Caco-2 (cell line): ENCODE measurements around the gene PTPN14. TPM values are rescaled to one million over a fixed set of nuclear protein-coding genes. Genes with fewer than 3 reads are reported as not detected.

Experiments
- BruUV-seq: library from RNA; stranded (reverse); fragments of 400-500 nt; replicated peaks from 2 replicates; lab custom pipeline; 2021; lab: Mats Ljungman, UMichigan
- CTCF ChIA-PET: fragments of 300-600 bp; sonication (Branson Sonifier 250); formaldehyde crosslinking; loops from one replicate; lab custom pipeline; 2022; ENCODE audit warnings: antibody characterized with exemption; lab: Charles Lee
- POLR2A ChIA-PET: fragments of 300-600 bp; sonication (Branson Sonifier 250); formaldehyde crosslinking; loops from one replicate; lab custom pipeline; 2022; ENCODE audit warnings: antibody characterized with exemption; lab: Charles Lee
- DNase-seq, 2 experiments: peaks; one replicate each; pipeline versions ENCODE4 v3.0.0 to v3.0.0-alpha.2; 2020 to 2022
- H3K27me3 ChIP-seq: replicated peaks from 2 replicates; pipeline ENCODE4 v1.6.0; 2011; ENCODE audit warnings: low read length; ENCODE audit not compliant: control insufficient read depth, insufficient read depth
- H3K36me3 ChIP-seq: 2 replicates; pipeline ENCODE4 v1.5.1; 2011; ENCODE audit warnings: low read length; ENCODE audit not compliant: control insufficient read depth, insufficient read depth
- H3K4me1 ChIP-seq: fragments of 250-450 bp; sonication (Bioruptor Pico); 2 replicates; pipeline ENCODE4 v1.5.1; 2020; ENCODE audit warnings: mild to moderate bottlenecking
- H3K4me3 ChIP-seq: 2 replicates; pipeline ENCODE4 v1.5.1; 2011; ENCODE audit warnings: low read depth, mild to moderate bottlenecking, control low read depth, low read length
- H3K9me3 ChIP-seq: fragments of 250-450 bp; sonication (Bioruptor Pico); 2 replicates; pipeline ENCODE4 v1.5.1; 2020; ENCODE audit warnings: mild to moderate bottlenecking, moderate library complexity
- H3K27ac Mint-ChIP-seq: one replicate; pipeline ENCODE4 v1.8.0; 2022; ENCODE audit warnings: mixed read lengths; ENCODE audit not compliant: unreplicated experiment
- H3K27me3 Mint-ChIP-seq: one replicate; pipeline ENCODE4 v1.8.0; 2022; ENCODE audit warnings: mixed read lengths; ENCODE audit not compliant: insufficient read depth, unreplicated experiment
- H3K36me3 Mint-ChIP-seq: one replicate; pipeline ENCODE4 v1.8.0; 2022; ENCODE audit warnings: mild to moderate bottlenecking, mixed read lengths; ENCODE audit not compliant: insufficient read depth, unreplicated experiment
- H3K4me1 Mint-ChIP-seq: one replicate; pipeline ENCODE4 v1.8.0; 2022; ENCODE audit warnings: low read depth, mixed read lengths; ENCODE audit not compliant: unreplicated experiment
- H3K4me3 Mint-ChIP-seq: one replicate; pipeline ENCODE4 v1.8.0; 2022; ENCODE audit warnings: mild to moderate bottlenecking, moderate library complexity, mixed read lengths; ENCODE audit not compliant: unreplicated experiment
- H3K9me3 Mint-ChIP-seq: one replicate; pipeline ENCODE4 v1.8.0; 2022; ENCODE audit warnings: mixed read lengths; ENCODE audit not compliant: unreplicated experiment
- CTCF ChIP-seq, 2 experiments: fragments of 200-600 bp in 1 of 2; IDR thresholded peaks; 1 replicate in 1 of 2; 2 replicates in 1 of 2; pipeline versions ENCODE4 v1.5.1 to v1.8.0; 2011 to 2022; ENCODE audit warnings: antibody characterized with exemption in 1 of 2, control low read depth in 1 of 2, inconsistent platforms in 1 of 2, low read depth in 1 of 2, low read length in 1 of 2, mild to moderate bottlenecking in 1 of 2, moderate library complexity in 1 of 2; ENCODE audit not compliant: insufficient read depth in 1 of 2, severe bottlenecking in 1 of 2, unreplicated experiment in 1 of 2
- intact Hi-C: fragments of 100-400 bp; cut with micrococcal nuclease; formaldehyde crosslinking; loops from one replicate; pipeline ENCODE4 v1.10.0; 2022; ENCODE audit not compliant: unreplicated experiment
- total RNA-seq: library from RNA; stranded (reverse); gene quantifications from 2 replicates; pipeline ENCODE4 v1.2.3, GENCODE V29; 2022

The PTPN14 gene
- total RNA-seq, 1 experiment from 2014 or later = 103 TPM

GRCh38 chr1:214360525-214361164, 190.8 kb downstream of the PTPN14 start:
- Mint-ChIP-seq H3K4me1 (peaks cover 40% of the 10 kb centered on the region), H3K4me3 (no peak overlapping the region), H3K27ac (peak overlapping the region; percentile 45), H3K9me3 (no peaks in the 10 kb centered on the region), H3K27me3 (no peaks in the 10 kb centered on the region), H3K36me3 (peaks cover 98% of the 10 kb centered on the region)
- DNase-seq = no peak
- TF ChIP-seq CTCF (IDR thresholded peaks at IDR 0.05; ENCODE audit: insufficient read depth in 1 of 2, low read depth in 1 of 2, low read length in 1 of 2, severe bottlenecking in 1 of 2, unreplicated experiment in 1 of 2) = no peak
- H3K4me3 ChIP-seq = no peak overlapping the region
- H3K36me3 ChIP-seq = peaks cover 3% of the 10 kb centered on the region
- intact Hi-C loops = no loop called here
- CTCF ChIA-PET = interaction anchor here (2.1 kb wide), 1 partner anchor 11 kb away, joined by 5 read pairs; no protein-coding TSS in a partner anchor
- H3K27me3 ChIP-seq = no peaks in the 10 kb centered on the region
- H3K9me3 ChIP-seq = no peaks in the 10 kb centered on the region
- peaks cover 44% of the 10 kb centered on the region for H3K4me1 ChIP-seq
- no TSS peak for BruUV-seq
- POLR2A ChIA-PET = interaction anchor here (1.2 kb wide), 1 partner anchor 11 kb away, joined by 4 read pairs; no protein-coding TSS in a partner anchor

DNA sequence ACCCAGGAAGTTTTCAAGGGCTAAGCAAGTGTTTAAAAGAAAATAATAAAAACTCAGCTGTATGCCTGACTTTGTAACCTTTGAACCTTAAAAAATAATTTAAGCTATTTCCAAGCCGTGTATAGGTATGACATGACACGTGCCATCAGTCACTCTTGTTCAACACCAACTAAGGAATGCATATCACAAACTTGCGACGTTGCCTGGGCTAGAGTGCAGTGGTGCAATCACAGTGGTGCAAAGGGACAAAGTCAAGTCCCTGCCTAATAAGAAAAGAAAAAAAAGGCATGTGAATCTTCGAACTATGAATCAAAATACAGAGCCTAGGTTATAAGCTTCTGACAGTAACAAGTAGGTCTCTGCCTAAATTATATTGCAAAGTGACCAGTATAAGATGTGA, 191.3 kb downstream of the PTPN14 start:
- Mint-ChIP-seq H3K9me3 (no peaks in the 10 kb centered on the region), H3K27me3 (no peaks in the 10 kb centered on the region), H3K4me3 (no peak overlapping the region), H3K36me3 (peaks cover 98% of the 10 kb centered on the region), H3K4me1 (peaks cover 40% of the 10 kb centered on the region), H3K27ac (no peak overlapping the region)
- DNase-seq = no peak
- ChIA-PET CTCF (interaction anchor here (1.1 to 2.1 kb wide), 2 partner anchors 10 to 23 kb away, joined by 3 to 5 read pairs; no protein-coding TSS in a partner anchor), POLR2A (interaction anchor here (1.2 kb wide), 1 partner anchor 10 kb away, joined by 4 read pairs; no protein-coding TSS in a partner anchor)
- Histone ChIP-seq H3K4me1 (peaks cover 42% of the 10 kb centered on the region), H3K4me3 (no peak overlapping the region), H3K36me3 (peaks cover 3% of the 10 kb centered on the region), H3K27me3 (no peaks in the 10 kb centered on the region), H3K9me3 (no peaks in the 10 kb centered on the region)
- no peak for TF ChIP-seq CTCF (IDR thresholded peaks at IDR 0.05; ENCODE audit: insufficient read depth in 1 of 2, low read depth in 1 of 2, low read length in 1 of 2, severe bottlenecking in 1 of 2, unreplicated experiment in 1 of 2)
- BruUV-seq = no TSS peak
- intact Hi-C loops = no loop called here

DNA sequence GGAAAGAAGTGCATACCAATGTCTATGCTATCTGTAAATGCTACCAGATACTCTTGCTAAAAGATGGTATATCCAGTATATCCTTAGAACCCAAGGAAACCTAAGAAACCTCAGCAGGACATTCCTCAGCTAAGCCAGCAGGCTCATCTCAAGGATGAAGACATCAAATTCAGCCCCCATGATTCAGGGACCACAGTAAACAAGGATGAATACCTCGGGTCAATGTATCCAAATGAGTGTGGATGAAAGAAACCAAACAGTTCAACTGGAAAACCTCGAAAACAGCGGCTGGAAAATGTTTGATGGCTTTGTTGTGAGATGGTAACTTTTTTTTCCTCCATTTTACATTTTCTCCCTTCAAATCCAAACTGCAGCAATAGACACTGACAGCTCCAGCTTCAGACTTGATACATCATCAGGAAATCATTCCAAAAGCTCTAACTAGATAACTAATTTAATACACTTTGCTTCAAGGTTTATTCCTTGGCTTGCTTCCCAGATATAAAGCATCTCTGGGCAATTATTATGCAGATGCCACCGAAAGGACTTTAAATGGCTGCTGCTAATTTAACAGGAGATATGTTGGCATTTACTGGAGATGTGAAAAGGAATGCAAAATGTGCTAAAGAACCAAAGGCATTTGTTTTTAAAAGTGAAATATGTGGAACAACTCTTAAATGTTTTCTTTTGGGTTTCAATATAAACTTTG, 196.8 kb downstream of the PTPN14 start:
- Mint-ChIP-seq H3K27me3 (no peaks in the 10 kb centered on the region), H3K27ac (no peak overlapping the region), H3K4me3 (no peak overlapping the region), H3K9me3 (no peaks in the 10 kb centered on the region), H3K36me3 (peaks cover 92% of the 10 kb centered on the region), H3K4me1 (peaks cover 9% of the 10 kb centered on the region)
- Histone ChIP-seq H3K4me1 (peaks cover 26% of the 10 kb centered on the region), H3K4me3 (no peak overlapping the region), H3K27me3 (no peaks in the 10 kb centered on the region), H3K9me3 (no peaks in the 10 kb centered on the region), H3K36me3 (peaks cover 2% of the 10 kb centered on the region; the same call in 1 of the 2 replicates)
- TSS peak; percentile 2 for BruUV-seq
- ChIA-PET CTCF (no interaction called here), POLR2A (interaction anchor here (1.0 kb wide), 1 partner anchor 250 kb away, joined by 3 read pairs; no protein-coding TSS in a partner anchor)
- TF ChIP-seq CTCF (IDR thresholded peaks at IDR 0.05; ENCODE audit: insufficient read depth in 1 of 2, low read depth in 1 of 2, low read length in 1 of 2, severe bottlenecking in 1 of 2, unreplicated experiment in 1 of 2) = no peak
- intact Hi-C loops = no loop called here
- DNase-seq = no peak
